Measurements from ENCODE around the gene WFIKKN1. TPM values are rescaled to one million over a fixed set of nuclear protein-coding genes. Genes with fewer than 3 reads are reported as not detected.

WFIKKN1 gene
- total RNA-seq, 4 donors from 2014 or later: 1.5 TPM; not detected in 3

- TF ChIP-seq CTCF (IDR thresholded peaks at IDR 0.05; ENCODE audit: low read depth): no peak
These were observed 52.7 kb downstream of the WFIKKN1 start for GRCh38 chr16:683396-684070.

Other genes starting within 250 kb of the WFIKKN1 start
- 10 to 100 TPM; 18.3 to 43.5 (median 28.3) TPM for gene PGAP6, start 249.0 kb upstream of the WFIKKN1 start, total RNA-seq
- gene NME4, start 233.8 kb upstream of the WFIKKN1 start, total RNA-seq: 100 to 1,000 TPM in 2 of 4 donors, 10 to 100 TPM in 2; 62.1 to 120 (median 96.5) TPM
- gene DECR2, start 229.1 kb upstream of the WFIKKN1 start, total RNA-seq: 10 to 100 TPM in 3 of 4 donors, 1 to 10 TPM in 1; 9.8 to 54.8 (median 20.3) TPM
- 10 to 100 TPM; 10.9 to 35.0 (median 21.0) TPM for gene RAB11FIP3, start 205.3 kb upstream of the WFIKKN1 start, total RNA-seq
- gene CAPN15, start 103.3 kb upstream of the WFIKKN1 start, total RNA-seq: 10 to 100 TPM in 3 of 4 donors, 1 to 10 TPM in 1; 7.6 to 30.0 (median 13.3) TPM
- gene PRR35, start 70.6 kb upstream of the WFIKKN1 start, total RNA-seq: not detected
- 1 to 10 TPM in 2 of 4 donors, under 1 TPM in 1, not detected in 1; 0.85 to 3.8 (median 2.0) TPM for gene NHLRC4, start 64.0 kb upstream of the WFIKKN1 start, total RNA-seq
- 10 to 100 TPM in 3 of 4 donors, 1 to 10 TPM in 1; 9.5 to 42.0 (median 16.4) TPM for gene PIGQ, start 61.0 kb upstream of the WFIKKN1 start, total RNA-seq
- gene RAB40C, start 40.9 kb upstream of the WFIKKN1 start, total RNA-seq: 10 to 100 TPM in 2 of 4 donors, 1 to 10 TPM in 2; 7.7 to 32.2 (median 12.3) TPM
- 100 to 1,000 TPM in 3 of 4 donors, 10 to 100 TPM in 1; 72.2 to 199 (median 117) TPM for gene METTL26, start 5.3 kb downstream of the WFIKKN1 start, total RNA-seq
- gene MCRIP2, start 10.8 kb downstream of the WFIKKN1 start, total RNA-seq: 10 to 100 TPM; 19.2 to 60.7 (median 39.7) TPM
- gene WDR90, start 18.4 kb downstream of the WFIKKN1 start, total RNA-seq: 10 to 100 TPM in 1 of 4 donors, 1 to 10 TPM in 3; 6.7 to 30.1 (median 8.4) TPM
- gene RHOT2, start 37.1 kb downstream of the WFIKKN1 start, total RNA-seq: 10 to 100 TPM; 26.2 to 75.4 (median 37.8) TPM
- 1 to 10 TPM in 2 of 4 donors, under 1 TPM in 1, not detected in 1; 0.66 to 1.7 (median 1.3) TPM for gene RHBDL1, start 44.7 kb downstream of the WFIKKN1 start, total RNA-seq
- 100 to 1,000 TPM; 107 to 244 (median 140) TPM for gene STUB1, start 49.4 kb downstream of the WFIKKN1 start, total RNA-seq
- gene JMJD8, start 53.3 kb downstream of the WFIKKN1 start, total RNA-seq: 10 to 100 TPM; 27.4 to 67.8 (median 49.3) TPM
- 10 to 100 TPM in 1 of 4 donors, 1 to 10 TPM in 3; 4.4 to 12.1 (median 6.4) TPM for gene WDR24, start 59.4 kb downstream of the WFIKKN1 start, total RNA-seq
- not detected for gene FBXL16, start 74.8 kb downstream of the WFIKKN1 start, total RNA-seq
- gene METRN, start 84.1 kb downstream of the WFIKKN1 start, total RNA-seq: 10 to 100 TPM; 13.3 to 29.5 (median 26.0) TPM
- 10 to 100 TPM; 12.6 to 55.6 (median 23.7) TPM for gene ANTKMT, start 90.2 kb downstream of the WFIKKN1 start, total RNA-seq
- gene CCDC78, start 95.5 kb downstream of the WFIKKN1 start, total RNA-seq: 1 to 10 TPM in 2 of 4 donors, under 1 TPM in 1, not detected in 1; 0.44 to 2.5 (median 1.5) TPM
- 1 to 10 TPM; 1.1 to 5.6 (median 2.6) TPM for gene HAGHL, start 96.1 kb downstream of the WFIKKN1 start, total RNA-seq
- gene CIAO3, start 110.0 kb downstream of the WFIKKN1 start, total RNA-seq: 10 to 100 TPM; 17.6 to 39.0 (median 22.5) TPM
- gene MSLN, start 129.7 kb downstream of the WFIKKN1 start, total RNA-seq: under 1 TPM in 2 of 4 donors, not detected in 2; 0.44 to 0.82 TPM
- 10 to 100 TPM in 3 of 4 donors, 1 to 10 TPM in 1; 9.9 to 13.0 (median 11.7) TPM for gene RPUSD1, start 157.4 kb downstream of the WFIKKN1 start, total RNA-seq
- 10 to 100 TPM in 1 of 4 donors, 1 to 10 TPM in 3; 4.4 to 16.0 (median 8.9) TPM for gene CHTF18, start 157.6 kb downstream of the WFIKKN1 start, total RNA-seq
- not detected for gene GNG13, start 169.7 kb downstream of the WFIKKN1 start, total RNA-seq

All from subcutaneous adipose tissue (tissue), 4 donors.